Measurements from ENCODE around the gene DRD4. TPM values are rescaled to one million over a fixed set of nuclear protein-coding genes. Genes with fewer than 3 reads are reported as not detected.

The DRD4 gene
- polyA plus RNA-seq, 4 donors: 0.51 to 1.4 (median 1.1) TPM

- H3K9me3 ChIP-seq (ENCODE audit: control insufficient read depth in 2 of 2, insufficient read depth in 1 of 2, low read depth in 1 of 2, low read length in 1 of 2): no peaks in the 10 kb centered on the region
- DNase-seq: no peak
- no peak for FAIRE-seq
- H3K27ac ChIP-seq (ENCODE audit: low read depth in 1 of 3, low read length in 2 of 3): peak overlapping the region; percentile 44 to 95 (median 92)
- H3K36me3 ChIP-seq (ENCODE audit: control insufficient read depth in 3 of 3, insufficient read depth in 2 of 3, low read depth in 1 of 3, low read length in 3 of 3): peaks cover 24 to 87% (median 26%) of the 10 kb centered on the region in 3 donors
- peaks cover 4 to 33% (median 7%) of the 10 kb centered on the region in 3 donors for H3K4me1 ChIP-seq (ENCODE audit: control insufficient read depth in 3 of 3, insufficient read depth in 2 of 3, low read depth in 1 of 3, low read length in 2 of 3)
- H3K27me3 ChIP-seq (ENCODE audit: control insufficient read depth in 3 of 3, insufficient read depth in 3 of 3, low read length in 3 of 3): no peaks in the 10 kb centered on the region
- no peak overlapping the region for H3K4me3 ChIP-seq (ENCODE audit: low read depth in 1 of 3, low read length in 3 of 3)
- 72 to 88% (median 84%) methylated on average over 10 of the region's 10 CpGs for WGBS, 3 donors
Measured at GRCh38 chr11:612961-613300, 24.1 kb upstream of the DRD4 start.

GRCh38 chr11:613369-613968 lies 23.6 kb upstream of the DRD4 start:
- DNase-seq (peak; percentile 74 to 86), FAIRE-seq (no peak)
- H3K36me3 ChIP-seq (ENCODE audit: control insufficient read depth in 3 of 3, insufficient read depth in 2 of 3, low read depth in 1 of 3, low read length in 3 of 3): peaks cover 19 to 87% (median 22%) of the 10 kb centered on the region in 3 donors
- no peaks in the 10 kb centered on the region for H3K9me3 ChIP-seq (ENCODE audit: control insufficient read depth in 2 of 2, insufficient read depth in 1 of 2, low read depth in 1 of 2, low read length in 1 of 2)
- H3K4me3 ChIP-seq (ENCODE audit: low read depth in 1 of 3, low read length in 3 of 3): peak overlapping the region in 1 of 3 donors; percentile 59
- peaks cover 4 to 33% (median 7%) of the 10 kb centered on the region in 3 donors for H3K4me1 ChIP-seq (ENCODE audit: control insufficient read depth in 3 of 3, insufficient read depth in 2 of 3, low read depth in 1 of 3, low read length in 2 of 3)
- H3K27ac ChIP-seq (ENCODE audit: low read depth in 1 of 3, low read length in 2 of 3): peak overlapping the region; percentile 59 to 96 (median 92)
- 21 to 47% (median 30%) methylated on average over 25 to 36 of the region's 36 CpGs for WGBS, 3 donors
- no peaks in the 10 kb centered on the region for H3K27me3 ChIP-seq (ENCODE audit: control insufficient read depth in 3 of 3, insufficient read depth in 3 of 3, low read length in 3 of 3)

GRCh38 chr11:614021-614622 lies 22.9 kb upstream of the DRD4 start:
- peaks cover 13 to 87% (median 21%) of the 10 kb centered on the region in 3 donors for H3K36me3 ChIP-seq (ENCODE audit: control insufficient read depth in 3 of 3, insufficient read depth in 2 of 3, low read depth in 1 of 3, low read length in 3 of 3)
- WGBS, 3 donors: 27 to 63% (median 52%) methylated on average over 10 to 14 of the region's 14 CpGs
- no peaks in the 10 kb centered on the region for H3K9me3 ChIP-seq (ENCODE audit: control insufficient read depth in 2 of 2, insufficient read depth in 1 of 2, low read depth in 1 of 2, low read length in 1 of 2)
- no peak for DNase-seq
- H3K27me3 ChIP-seq (ENCODE audit: control insufficient read depth in 3 of 3, insufficient read depth in 3 of 3, low read length in 3 of 3): no peaks in the 10 kb centered on the region
- peak overlapping the region; percentile 59 to 96 (median 84) for H3K27ac ChIP-seq (ENCODE audit: low read depth in 1 of 3, low read length in 2 of 3)
- H3K4me3 ChIP-seq (ENCODE audit: low read depth in 1 of 3, low read length in 3 of 3): peak overlapping the region in 1 of 3 donors; percentile 59
- no peak for FAIRE-seq
- H3K4me1 ChIP-seq (ENCODE audit: control insufficient read depth in 3 of 3, insufficient read depth in 2 of 3, low read depth in 1 of 3, low read length in 2 of 3): peaks cover 4 to 33% (median 7%) of the 10 kb centered on the region in 3 donors

GRCh38 chr11:614623-615503 lies 22.2 kb upstream of the DRD4 start:
- Histone ChIP-seq H3K27ac (ENCODE audit: low read depth in 1 of 3, low read length in 2 of 3) (peak overlapping the region; percentile 84 to 96 (median 94)), H3K4me3 (ENCODE audit: low read depth in 1 of 3, low read length in 3 of 3) (peak overlapping the region; percentile 59 to 77 (median 74)), H3K9me3 (ENCODE audit: control insufficient read depth in 2 of 2, insufficient read depth in 1 of 2, low read depth in 1 of 2, low read length in 1 of 2) (no peaks in the 10 kb centered on the region), H3K36me3 (ENCODE audit: control insufficient read depth in 3 of 3, insufficient read depth in 2 of 3, low read depth in 1 of 3, low read length in 3 of 3) (peaks cover 12 to 87% (median 17%) of the 10 kb centered on the region in 3 donors), H3K4me1 (ENCODE audit: control insufficient read depth in 3 of 3, insufficient read depth in 2 of 3, low read depth in 1 of 3, low read length in 2 of 3) (peaks cover 4 to 33% (median 7%) of the 10 kb centered on the region in 3 donors), H3K27me3 (ENCODE audit: control insufficient read depth in 3 of 3, insufficient read depth in 3 of 3, low read length in 3 of 3) (no peaks in the 10 kb centered on the region)
- DNase-seq (peak in 1 of 2 donors; percentile 54), FAIRE-seq (no peak)
- 18 to 50% (median 23%) methylated on average over 62 to 68 of the region's 68 CpGs for WGBS, 3 donors

GRCh38 chr11:615504-616319 lies 21.4 kb upstream of the DRD4 start, which contains the start of gene IRF7:
IRF7 (minus strand) TSS chr11:615950; CDS start chr11:615364, 586 bp downstream.
- WGBS, 3 donors: 2 to 3% (median 2%) methylated on average over 63 to 66 of the region's 66 CpGs
- peaks cover 10 to 87% (median 10%) of the 10 kb centered on the region in 3 donors for H3K36me3 ChIP-seq (ENCODE audit: control insufficient read depth in 3 of 3, insufficient read depth in 2 of 3, low read depth in 1 of 3, low read length in 3 of 3)
- H3K4me1 ChIP-seq (ENCODE audit: control insufficient read depth in 3 of 3, insufficient read depth in 2 of 3, low read depth in 1 of 3, low read length in 2 of 3): peaks cover 4 to 33% (median 7%) of the 10 kb centered on the region in 3 donors
- H3K4me3 ChIP-seq (ENCODE audit: low read depth in 1 of 3, low read length in 3 of 3): peak within 1 kb of the TSS; percentile 59 to 77 (median 74)
- peak; percentile 95 to 97 for DNase-seq
- H3K9me3 ChIP-seq (ENCODE audit: control insufficient read depth in 2 of 2, insufficient read depth in 1 of 2, low read depth in 1 of 2, low read length in 1 of 2): no peaks in the 10 kb centered on the region
- H3K27me3 ChIP-seq (ENCODE audit: control insufficient read depth in 3 of 3, insufficient read depth in 3 of 3, low read length in 3 of 3): no peaks in the 10 kb centered on the region
- no peak for FAIRE-seq
- peak within 1 kb of the TSS; percentile 84 to 96 (median 94) for H3K27ac ChIP-seq (ENCODE audit: low read depth in 1 of 3, low read length in 2 of 3)

DNA sequence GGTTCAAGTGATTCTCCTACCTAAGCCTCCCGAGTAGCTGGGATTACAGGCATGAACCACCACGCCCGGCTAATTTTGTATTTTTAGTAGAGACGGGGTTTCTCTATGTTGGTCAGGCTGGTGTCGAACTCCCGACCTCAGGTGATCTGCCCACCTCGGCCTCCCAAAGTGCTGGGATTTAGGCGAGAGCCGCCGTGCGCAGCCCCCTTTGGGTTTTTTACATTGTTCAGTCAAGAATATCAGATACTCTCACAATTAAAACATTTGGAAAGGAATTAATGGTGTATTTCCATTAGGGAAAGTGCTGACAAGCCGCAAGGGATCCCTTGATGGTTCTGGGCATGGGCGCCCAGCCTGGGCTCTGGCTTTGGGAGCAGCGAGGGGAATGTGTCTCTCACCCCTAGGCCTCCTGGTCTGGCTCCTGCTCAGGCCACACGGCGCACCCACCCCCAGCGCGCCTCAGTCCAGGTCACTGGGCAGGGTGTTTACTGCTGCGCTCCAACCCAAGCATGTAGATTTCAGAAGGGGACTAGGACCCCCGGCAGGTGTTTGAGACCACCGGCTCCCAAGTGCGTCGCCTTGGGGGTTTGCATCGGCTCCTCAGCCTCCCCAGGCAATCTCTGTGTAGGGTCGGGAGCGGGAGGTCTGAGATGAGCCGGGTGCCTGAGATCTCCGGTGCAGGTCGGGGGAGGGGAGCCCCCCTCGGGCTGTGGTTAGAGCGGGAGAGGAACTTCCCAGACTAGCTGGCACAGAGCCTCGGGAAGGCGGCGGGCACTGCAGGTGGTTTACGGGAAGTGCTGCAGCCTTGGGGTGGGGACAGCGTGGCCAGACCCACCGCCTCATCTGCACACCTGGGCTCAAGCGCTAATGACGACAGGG lies 20.5 kb upstream of the DRD4 start:
- H3K9me3 ChIP-seq (ENCODE audit: control insufficient read depth in 2 of 2, insufficient read depth in 1 of 2, low read depth in 1 of 2, low read length in 1 of 2): no peaks in the 10 kb centered on the region
- peaks cover 4 to 39% (median 7%) of the 10 kb centered on the region in 3 donors for H3K4me1 ChIP-seq (ENCODE audit: control insufficient read depth in 3 of 3, insufficient read depth in 2 of 3, low read depth in 1 of 3, low read length in 2 of 3)
- H3K36me3 ChIP-seq (ENCODE audit: control insufficient read depth in 3 of 3, insufficient read depth in 2 of 3, low read depth in 1 of 3, low read length in 3 of 3): peaks cover 10 to 87% (median 13%) of the 10 kb centered on the region in 3 donors
- H3K4me3 ChIP-seq (ENCODE audit: low read depth in 1 of 3, low read length in 3 of 3): peak overlapping the region in 1 of 3 donors; percentile 74
- 71 to 77% (median 74%) methylated on average over 38 to 39 of the region's 39 CpGs for WGBS, 3 donors
- no peak for DNase-seq
- H3K27ac ChIP-seq (ENCODE audit: low read depth in 1 of 3, low read length in 2 of 3): peak overlapping the region; percentile 84 to 96 (median 94)
- no peaks in the 10 kb centered on the region for H3K27me3 ChIP-seq (ENCODE audit: control insufficient read depth in 3 of 3, insufficient read depth in 3 of 3, low read length in 3 of 3)
- FAIRE-seq: no peak

GRCh38 chr11:617199-617911 lies 19.7 kb upstream of the DRD4 start:
- DNase-seq (no peak), FAIRE-seq (no peak)
- no peak overlapping the region for H3K4me3 ChIP-seq (ENCODE audit: low read depth in 1 of 3, low read length in 3 of 3)
- H3K27ac ChIP-seq (ENCODE audit: low read depth in 1 of 3, low read length in 2 of 3): no peak overlapping the region
- 90 to 91% (median 90%) methylated on average over 52 to 57 of the region's 57 CpGs for WGBS, 3 donors
- H3K9me3 ChIP-seq (ENCODE audit: control insufficient read depth in 2 of 2, insufficient read depth in 1 of 2, low read depth in 1 of 2, low read length in 1 of 2): no peaks in the 10 kb centered on the region
- no peaks in the 10 kb centered on the region for H3K27me3 ChIP-seq (ENCODE audit: control insufficient read depth in 3 of 3, insufficient read depth in 3 of 3, low read length in 3 of 3)
- peaks cover 6 to 86% (median 13%) of the 10 kb centered on the region in 3 donors for H3K36me3 ChIP-seq (ENCODE audit: control insufficient read depth in 3 of 3, insufficient read depth in 2 of 3, low read depth in 1 of 3, low read length in 3 of 3)
- peaks cover 4 to 45% (median 7%) of the 10 kb centered on the region in 3 donors for H3K4me1 ChIP-seq (ENCODE audit: control insufficient read depth in 3 of 3, insufficient read depth in 2 of 3, low read depth in 1 of 3, low read length in 2 of 3)
